K562 (cell line): Measurements from ENCODE around the gene PTCH2. TPM values are rescaled to one million over a fixed set of nuclear protein-coding genes. Genes with fewer than 3 reads are reported as not detected.

Source experiments
- ATAC-seq: fragments of 200-7000 bp; cut with Tn5 transposase; 3 replicates; pipeline ENCODE4 v1.9.1; 2020; ENCODE audit warnings: moderate library complexity
- BruUV-seq: library from RNA; stranded (reverse); fragments of 400-500 nt; replicated peaks from 2 replicates; lab custom pipeline; 2021; lab: Mats Ljungman, UMichigan
- CTCF ChIA-PET: fragments of 300-600 bp; formaldehyde crosslinking; extraction: SDS; loops from one replicate; lab custom pipeline; 2021; ENCODE audit warnings: low intra/inter-chr PET ratio; lab: Yijun Ruan, JAX
- POLR2A ChIA-PET: fragments of 300-600, 350-650 bp; sonication (Branson Sonifier 250); formaldehyde crosslinking; extraction: SDS; loops from one replicate; lab custom pipeline; 2021; ENCODE audit warnings: antibody characterized with exemption, inconsistent platforms; lab: Yijun Ruan, JAX
- DNase-seq, 4 experiments: peaks; one replicate each; pipeline versions ENCODE4 v3.0.0 to v3.0.0-alpha.2; 2011 to 2018; ENCODE audit warnings: low spot score in 3 of 4, mixed read lengths in 3 of 4; ENCODE audit errors: extremely low read depth in 1 of 4
- FAIRE-seq: peaks from 2 replicates; lab custom pipeline; 2011; peaks lifted over from hg19 to GRCh38; lab: Jason Lieb, UNC
- H2AFZ ChIP-seq: 2 replicates; pipeline ENCODE4 v1.6.0; 2011; ENCODE audit warnings: low read depth, low read length, control low read depth, inconsistent platforms
- H3K27ac ChIP-seq: fragments of 200-600 bp; 3 replicates; pipeline ENCODE4 v1.8.0; 2011; ENCODE audit warnings: low read depth, mild to moderate bottlenecking, control low read depth, inconsistent platforms, low read length, moderate library complexity, mixed read lengths; ENCODE audit errors: extremely low read depth
- H3K27me3 ChIP-seq, 2 experiments: fragments of 300-600 bp in 1 of 2; 2 replicates in 1 of 2; 3 replicates in 1 of 2; pipeline versions ENCODE4 v1.6.0 to v1.8.0; 2011; ENCODE audit warnings: inconsistent platforms in 2 of 2, low read length in 2 of 2, mild to moderate bottlenecking in 1 of 2, mixed read lengths in 1 of 2, moderate library complexity in 1 of 2; ENCODE audit not compliant: control insufficient read depth in 2 of 2, insufficient read depth in 2 of 2
- H3K36me3 ChIP-seq: fragments of 300-600 bp; 3 replicates; pipeline ENCODE4 v1.8.0; 2011; ENCODE audit warnings: mild to moderate bottlenecking, low read length, inconsistent platforms; ENCODE audit not compliant: control insufficient read depth, insufficient read depth
- H3K4me1 ChIP-seq, 2 experiments: fragments of 200-600 bp in 1 of 2; replicated peaks in 1 of 2; 2 replicates in 1 of 2; 3 replicates in 1 of 2; pipeline versions ENCODE4 v1.5.1 to v1.8.0; 2011; ENCODE audit warnings: inconsistent platforms in 2 of 2, low read length in 2 of 2, mild to moderate bottlenecking in 1 of 2, mixed read lengths in 1 of 2, moderate library complexity in 1 of 2; ENCODE audit not compliant: control insufficient read depth in 2 of 2, insufficient read depth in 2 of 2
- H3K4me2 ChIP-seq: 2 replicates; pipeline ENCODE4 v1.6.1; 2011; ENCODE audit warnings: low read length, control low read depth, inconsistent platforms, mixed read lengths; ENCODE audit not compliant: insufficient read depth
- H3K4me3 ChIP-seq: fragments of 200-600 bp; sonication (generic), shearing (Covaris generic); 2 replicates; pipeline ENCODE4 v1.5.1; 2016; ENCODE audit warnings: control low read depth, inconsistent platforms
- H3K79me2 ChIP-seq: fragments of 200-600 bp; 3 replicates; pipeline ENCODE4 v1.8.0; 2011; ENCODE audit warnings: low read length, inconsistent platforms; ENCODE audit not compliant: control insufficient read depth, insufficient read depth
- H3K9ac ChIP-seq, 2 experiments: 2 replicates each; pipeline versions ENCODE4 v1.6.0 to v1.6.1; 2011; ENCODE audit warnings: low read depth in 2 of 2, low read length in 2 of 2, control low read depth in 1 of 2, inconsistent platforms in 1 of 2, mild to moderate bottlenecking in 1 of 2, mixed read lengths in 1 of 2; ENCODE audit not compliant: insufficient read depth in 1 of 2
- H3K9me1 ChIP-seq: one replicate; pipeline ENCODE4 v1.6.0; 2011; ENCODE audit warnings: inconsistent platforms, mild to moderate bottlenecking, low read length, moderate library complexity; ENCODE audit not compliant: control insufficient read depth, insufficient read depth
- H3K9me3 ChIP-seq: replicated peaks from 2 replicates; pipeline ENCODE4 v1.5.1; 2011; ENCODE audit warnings: low read depth, low read length, inconsistent platforms; ENCODE audit not compliant: control insufficient read depth, insufficient read depth
- H4K20me1 ChIP-seq: replicated peaks from 2 replicates; pipeline ENCODE4 v1.6.1; 2011; ENCODE audit warnings: low read length, inconsistent platforms, mixed read lengths; ENCODE audit not compliant: control insufficient read depth, insufficient read depth
- ARID1B ChIP-seq: fragments of 450-650 bp; IDR thresholded peaks from 2 replicates; pipeline ENCODE4 v1.6.1; 2016; ENCODE audit warnings: antibody characterized with exemption, mild to moderate bottlenecking, inconsistent platforms
- CHD2 ChIP-seq: IDR thresholded peaks from 2 replicates; pipeline ENCODE4 v1.6.1; 2011; ENCODE audit warnings: low read depth, low read length
- DPF2 ChIP-seq: fragments of 450-650 bp; IDR thresholded peaks from 2 replicates; pipeline ENCODE4 v1.6.1; 2016
- HSF4 ChIP-seq: fragments of 250-450 bp; sonication (Bioruptor Pico); IDR thresholded peaks from 2 replicates; pipeline ENCODE4 v2.1.2; 2022; ENCODE audit warnings: mild to moderate bottlenecking, moderate library complexity, borderline replicate concordance
- KLF16 ChIP-seq: IDR thresholded peaks from 2 replicates; pipeline ENCODE4 v1.6.1; 2016; ENCODE audit warnings: antibody characterized with exemption
- MAFF ChIP-seq: IDR thresholded peaks from 2 replicates; pipeline ENCODE4 v1.6.1; 2012; ENCODE audit warnings: low read length, improper control_type of control experiment
- POLR2G ChIP-seq: fragments of 200-400 bp; formaldehyde crosslinking; IDR thresholded peaks from 2 replicates; pipeline ENCODE4 v1.6.1; 2017; ENCODE audit warnings: low read depth, mild to moderate bottlenecking, antibody characterized with exemption, low read length, moderate library complexity
- POU5F1 ChIP-seq: fragments of 150-350 bp; IDR thresholded peaks from 2 replicates; pipeline ENCODE4 v1.6.1; 2014; ENCODE audit warnings: borderline replicate concordance, low read length, low read depth, mild to moderate bottlenecking; ENCODE audit not compliant: partially characterized antibody
- RFX5 ChIP-seq: IDR thresholded peaks from 2 replicates; pipeline ENCODE4 v1.6.1; 2011; ENCODE audit warnings: low read depth, mild to moderate bottlenecking, improper control_type of control experiment, low read length
- ZC3H4 ChIP-seq: sonication (generic); formaldehyde crosslinking; IDR thresholded peaks from 2 replicates; pipeline ENCODE4 v1.9.0; 2021; ENCODE audit warnings: missing genetic modification reagents, borderline replicate concordance
- ZNF324 ChIP-seq: fragments of 250-450 bp; sonication (Bioruptor Pico); IDR thresholded peaks from 2 replicates; pipeline ENCODE4 v1.4.0; 2020; ENCODE audit warnings: mild to moderate bottlenecking
- WGBS: fragments of 100-300 bp; shearing (Covaris generic); methylation state at CpG from one replicate; pipeline ENCODE4 v1.1.6; 2016; ENCODE audit warnings: low coverage, mixed read lengths; ENCODE audit not compliant: insufficient coverage; ENCODE audit errors: missing lambda C conversion rate; 5-methylcytosine and 5-hydroxymethylcytosine counted together
- in situ Hi-C: fragments of 300-500 bp; cut with MboI; formaldehyde crosslinking; loops from 4 replicates; pipeline ENCODE4 v1.15.0; 2018; ENCODE audit warnings: inconsistent platforms, mixed read lengths
- intact Hi-C: fragments of 100-400 bp; cut with micrococcal nuclease; formaldehyde crosslinking; loops from 2 replicates; pipeline ENCODE4 v1.14.2; 2022
- polyA plus RNA-seq, 8 experiments: library from polyadenylated mRNA; depleted of rRNA in 4 of 8; stranded (reverse) in 5 of 8; unstranded in 3 of 8; fragments of >200 nt; fragmentation: Nextera tagmentation in 2 of 8; fragmentation: Illumina TruSeq in 1 of 8; extraction: Ambion mirVana in 2 of 8; extraction: Trizol in 1 of 8; gene quantifications; 2 replicates each; pipeline versions ENCODE4 v1.2.1 to v1.2.3, GENCODE V29; 2011 to 2014; ENCODE audit warnings: inconsistent platforms in 1 of 8, missing spikeins in 1 of 8
- total RNA-seq, 7 experiments: library from RNA; depleted of rRNA in 6 of 7; stranded (reverse); fragments of >200 nt in 6 of 7; fragmentation: Illumina TruSeq in 2 of 7; extraction: Trizol in 2 of 7; gene quantifications; 2 replicates each; pipeline versions ENCODE4 v1.2.1 to v1.2.3, GENCODE V29; 2011 to 2021; ENCODE audit warnings: low replicate concordance in 1 of 7
- TF ChIP-seq, protein P1 (sequence below): IDR thresholded peaks from 2 replicates; pipeline ENCODE4 v1.6.1; 2011; ENCODE audit warnings: borderline replicate concordance, low read depth, mild to moderate bottlenecking, moderate library complexity, low read length; ENCODE audit not compliant: insufficient read depth, poor library complexity, severe bottlenecking

Gene PTCH2
- total and polyA plus RNA-seq, 9 of the 15 experiments (the other 6 are each of a cell fraction or from before 2014, with no cell fraction given) = 0.15 to 27.3 (median 0.48) TPM; not detected in 1

DNA sequence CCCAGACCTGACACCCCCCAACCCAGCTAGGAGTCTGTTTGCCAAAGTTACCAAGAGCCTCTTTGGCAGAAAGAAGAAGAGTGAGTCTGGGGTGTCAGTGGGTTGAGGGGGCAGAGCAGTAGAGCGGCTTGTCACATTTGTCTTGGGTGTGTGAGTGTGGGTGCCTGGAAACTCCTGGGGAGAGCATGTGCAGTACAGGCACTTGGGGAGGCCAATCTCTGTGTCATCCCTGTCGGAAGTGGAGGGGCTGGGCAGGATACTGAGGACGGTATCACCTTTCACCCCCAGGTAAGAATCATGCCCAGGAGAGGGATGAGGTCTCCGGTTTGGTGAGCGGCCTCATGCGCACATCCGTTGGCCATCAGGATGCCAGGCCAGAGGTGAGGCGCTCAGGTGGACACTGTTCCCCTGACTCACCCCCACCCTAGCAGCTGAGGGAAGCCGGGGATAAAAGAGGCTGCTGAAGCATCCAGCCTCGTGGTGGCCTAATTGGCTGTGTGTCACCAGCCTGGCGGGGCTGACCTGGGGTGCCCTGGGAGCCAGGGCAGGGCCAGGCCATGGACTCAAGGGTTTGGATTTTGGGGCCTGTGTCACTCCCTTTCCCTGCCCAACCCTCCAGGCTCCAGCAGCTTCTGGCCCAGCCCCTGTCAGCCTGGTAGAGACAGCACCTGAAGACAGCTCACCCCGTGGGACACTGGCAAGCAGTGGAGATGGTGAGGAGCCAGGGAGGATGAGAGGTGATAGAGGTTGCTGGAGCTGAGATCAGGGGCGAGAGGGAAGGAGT, 39.5 kb downstream of the PTCH2 start:
- TF ChIP-seq HSF4 (CRISPR knock-in tag) (no peak), ARID1B (no peak), ZC3H4 (CRISPR knock-in tag) (0 out of 2 replicates have a peak, but pooled peaks have one; percentile 45), POLR2G (peak; percentile 37), DPF2 (no peak), POU5F1 (no peak), ZNF324 (no peak), RFX5 (no peak), MAFF (no peak), CHD2 (no peak), KLF16 (no peak)
- TF ChIP-seq, protein P1, sequence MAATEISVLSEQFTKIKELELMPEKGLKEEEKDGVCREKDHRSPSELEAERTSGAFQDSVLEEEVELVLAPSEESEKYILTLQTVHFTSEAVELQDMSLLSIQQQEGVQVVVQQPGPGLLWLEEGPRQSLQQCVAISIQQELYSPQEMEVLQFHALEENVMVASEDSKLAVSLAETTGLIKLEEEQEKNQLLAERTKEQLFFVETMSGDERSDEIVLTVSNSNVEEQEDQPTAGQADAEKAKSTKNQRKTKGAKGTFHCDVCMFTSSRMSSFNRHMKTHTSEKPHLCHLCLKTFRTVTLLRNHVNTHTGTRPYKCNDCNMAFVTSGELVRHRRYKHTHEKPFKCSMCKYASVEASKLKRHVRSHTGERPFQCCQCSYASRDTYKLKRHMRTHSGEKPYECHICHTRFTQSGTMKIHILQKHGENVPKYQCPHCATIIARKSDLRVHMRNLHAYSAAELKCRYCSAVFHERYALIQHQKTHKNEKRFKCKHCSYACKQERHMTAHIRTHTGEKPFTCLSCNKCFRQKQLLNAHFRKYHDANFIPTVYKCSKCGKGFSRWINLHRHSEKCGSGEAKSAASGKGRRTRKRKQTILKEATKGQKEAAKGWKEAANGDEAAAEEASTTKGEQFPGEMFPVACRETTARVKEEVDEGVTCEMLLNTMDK = no peak
- Histone ChIP-seq H2AFZ (no peak overlapping the region), H3K9me1 (peaks cover 5% of the 10 kb centered on the region), H3K36me3 (peaks cover 52% of the 10 kb centered on the region), H3K27ac (no peak overlapping the region), H4K20me1 (no peaks in the 10 kb centered on the region), H3K9me3 (no peaks in the 10 kb centered on the region), H3K4me1 (peaks cover 44 to 83% of the 10 kb centered on the region in 2 experiments), H3K4me3 (no peak overlapping the region), H3K4me2 (no peak overlapping the region), H3K27me3 (no peaks in the 10 kb centered on the region; a peak in 1 of 5 replicates), H3K79me2 (peaks cover 23% of the 10 kb centered on the region), H3K9ac (peak overlapping the region in 1 of 2 experiments; percentile 23; a peak in 2 of 4 replicates)
- ATAC-seq (no peak), FAIRE-seq (no peak), DNase-seq (no peak)
- ChIA-PET CTCF (no interaction called here), POLR2A (interaction anchor here (0.6 to 16.9 kb wide), 9 partner anchors 9 to 82 kb away, joined by 3 to 594 read pairs (median 4); partner anchors contain the start of gene BEST4)
- 95% methylated on average over 13 of the region's 13 CpGs for WGBS
- in situ Hi-C loops = loop anchor here (10.0 kb wide), 1 partner anchor 691 kb away; the partner anchor contains the start of gene TESK2
- intact Hi-C loops = loop anchor here (10.0 kb wide), 1 partner anchor 169 kb away; no protein-coding TSS in a partner anchor
- BruUV-seq = no TSS peak
